A549 (cell line): ENCODE data around the gene MITF. TPM values are rescaled to one million over a fixed set of nuclear protein-coding genes. Genes with fewer than 3 reads are reported as not detected.

Source experiments
- ATAC-seq, 2 experiments: fragments of 200-7000 bp in 1 of 2; fragments of >200 bp in 1 of 2; cut with Nextera tagmentation in 1 of 2; cut with Tn5 transposase in 1 of 2; 3 replicates each; pipeline versions ENCODE4 v1.8.0 to v1.9.1; 2018 to 2020; ENCODE audit warnings: mild to moderate bottlenecking in 1 of 2, moderate library complexity in 1 of 2
- CTCF ChIA-PET: fragments of 300-600 bp; sonication (Branson Sonifier 250); formaldehyde crosslinking; extraction: SDS; loops from one replicate; lab custom pipeline; 2021; ENCODE audit warnings: antibody characterized with exemption, inconsistent platforms; lab: Yijun Ruan, JAX
- POLR2A ChIA-PET: fragments of 350-600 bp; formaldehyde crosslinking; extraction: SDS; loops from one replicate; lab custom pipeline; 2021; ENCODE audit warnings: antibody characterized with exemption, inconsistent platforms; lab: Yijun Ruan, JAX
- DNase-seq, 2 experiments: peaks; one replicate each; pipeline versions ENCODE4 v3.0.0 to v3.0.0-alpha.2; 2011 to 2016; ENCODE audit warnings: low read depth in 1 of 2, low spot score in 1 of 2
- FAIRE-seq: peaks from 2 replicates; lab custom pipeline; 2011; peaks lifted over from hg19 to GRCh38; lab: Jason Lieb, UNC
- H3K27ac ChIP-seq, 2 experiments: fragments of >200 bp; sonication (Bioruptor Twin); formaldehyde crosslinking; 3 replicates each; pipeline ENCODE4 v1.5.1; 2016 to 2017
- H3K4me1 ChIP-seq: fragments of >200 bp; sonication (Bioruptor Twin); formaldehyde crosslinking; 3 replicates; pipeline ENCODE4 v1.6.1; 2016
- H3K4me2 ChIP-seq: fragments of >200 bp; sonication (Bioruptor Twin); formaldehyde crosslinking; 3 replicates; pipeline ENCODE4 v1.6.1; 2016
- H3K4me3 ChIP-seq: fragments of >200 bp; sonication (Bioruptor Twin); formaldehyde crosslinking; 3 replicates; pipeline ENCODE4 v1.5.1; 2016
- H3K9me3 ChIP-seq: fragments of >200 bp; sonication (Bioruptor Twin); formaldehyde crosslinking; 3 replicates; pipeline ENCODE4 v1.6.1; 2016
- CBX8 ChIP-seq: fragments of 200-600 bp; sonication (generic); IDR thresholded peaks from 2 replicates; pipeline ENCODE4 v1.6.1; 2016
- CHD2 ChIP-seq: fragments of 150-350 bp; IDR thresholded peaks from 2 replicates; pipeline ENCODE4 v1.6.1; 2014; ENCODE audit warnings: low read length; ENCODE audit not compliant: partially characterized antibody
- CHD4 ChIP-seq: fragments of 200-600 bp; sonication (generic); IDR thresholded peaks from 2 replicates; pipeline ENCODE4 v1.6.1; 2016; ENCODE audit warnings: antibody characterized with exemption, mild to moderate bottlenecking, borderline replicate concordance
- FOSB ChIP-seq: fragments of 250-450 bp; sonication (Bioruptor Pico); IDR thresholded peaks from 2 replicates; pipeline ENCODE4 v1.5.0; 2020; ENCODE audit warnings: mild to moderate bottlenecking, moderate library complexity
- FOSL2 ChIP-seq, 2 experiments: fragments of 450-650 bp in 1 of 2; fragments of >200 bp in 1 of 2; sonication (Bioruptor Twin) in 1 of 2; formaldehyde crosslinking; IDR thresholded peaks; 2 replicates each; pipeline versions ENCODE4 v1.5.0 to v1.6.1; 2016 to 2020; ENCODE audit warnings: mild to moderate bottlenecking in 1 of 2, moderate library complexity in 1 of 2
- GATA3 ChIP-seq: IDR thresholded peaks from 2 replicates; pipeline ENCODE4 v1.6.1; 2012; ENCODE audit warnings: borderline replicate concordance
- HES2 ChIP-seq: fragments of >200 bp; sonication (Bioruptor Twin); formaldehyde crosslinking; IDR thresholded peaks from 2 replicates; pipeline ENCODE4 v1.6.1; 2016
- HMGXB4 ChIP-seq: fragments of 250-450 bp; sonication (Bioruptor Pico); IDR thresholded peaks from 2 replicates; pipeline ENCODE4 v1.5.0; 2021; ENCODE audit warnings: mild to moderate bottlenecking, moderate library complexity, borderline replicate concordance
- HOXA7 ChIP-seq: fragments of 250-450 bp; sonication (Bioruptor Pico); IDR thresholded peaks from 2 replicates; pipeline ENCODE4 v1.5.0; 2020; ENCODE audit warnings: mild to moderate bottlenecking, moderate library complexity
- JUN ChIP-seq, 2 experiments: fragments of >200 bp; sonication (Bioruptor Twin); formaldehyde crosslinking; IDR thresholded peaks; 2 replicates in 1 of 2; 3 replicates in 1 of 2; pipeline ENCODE4 v1.6.1; 2016 to 2017
- MAFK ChIP-seq: fragments of 450-650 bp; IDR thresholded peaks from 2 replicates; pipeline ENCODE4 v1.6.1; 2014; ENCODE audit not compliant: partially characterized antibody
- MAX ChIP-seq: IDR thresholded peaks from 2 replicates; pipeline ENCODE4 v1.6.1; 2012
- MAZ ChIP-seq: fragments of 150-350 bp; IDR thresholded peaks from 2 replicates; pipeline ENCODE4 v1.6.1; 2014; ENCODE audit warnings: antibody characterized with exemption, low read depth, low read length, borderline replicate concordance
- NFE2L2 ChIP-seq: fragments of 150-350 bp; conservative IDR thresholded peaks from 2 replicates; pipeline ENCODE4 v1.6.1; 2014; ENCODE audit warnings: low read length
- NR3C1 ChIP-seq: fragments of >200 bp; sonication (Bioruptor Twin); formaldehyde crosslinking; IDR thresholded peaks from 3 replicates; pipeline ENCODE4 v1.6.1; 2017
- PHF8 ChIP-seq: fragments of 200-600 bp; sonication (generic); IDR thresholded peaks from 2 replicates; pipeline ENCODE4 v1.6.1; 2016; ENCODE audit warnings: low read depth, mild to moderate bottlenecking, antibody characterized with exemption, moderate library complexity, borderline replicate concordance
- RFX5 ChIP-seq: fragments of 450-650 bp; IDR thresholded peaks from 2 replicates; pipeline ENCODE4 v1.7.1; 2014; ENCODE audit warnings: antibody characterized with exemption, mild to moderate bottlenecking, moderate library complexity
- TFCP2L1 ChIP-seq: fragments of 250-450 bp; sonication (Bioruptor Pico); IDR thresholded peaks from 2 replicates; pipeline ENCODE4 v1.5.0; 2021; ENCODE audit warnings: mild to moderate bottlenecking
- USF2 ChIP-seq: fragments of 450-650 bp; IDR thresholded peaks from 2 replicates; pipeline ENCODE4 v1.6.1; 2014; ENCODE audit warnings: antibody characterized with exemption
- ZFP36 ChIP-seq: fragments of 450-650 bp; IDR thresholded peaks from 2 replicates; pipeline ENCODE4 v1.6.1; 2014; ENCODE audit warnings: borderline replicate concordance; ENCODE audit not compliant: partially characterized antibody
- WGBS: methylation state at CpG from one replicate; pipeline ENCODE4 v1.1.6; 2017; ENCODE audit errors: missing lambda C conversion rate; 5-methylcytosine and 5-hydroxymethylcytosine counted together
- polyA plus RNA-seq, 4 experiments: library from polyadenylated mRNA; depleted of rRNA in 3 of 4; stranded (reverse); fragments of >200 nt; fragmentation: RNase III in 1 of 4; extraction: RNeasy Plus Mini Kit Qiagen cat#74134 plus additional on column Dnase treatment in 1 of 4; gene quantifications; 2 replicates in 3 of 4; 3 replicates in 1 of 4; pipeline ENCODE4 v1.2.3, GENCODE V29; 2011 to 2017

MITF gene
- polyA plus RNA-seq, 2 of the 4 experiments (the other 2 are of a cell fraction), result 14.3 to 15.9 TPM

GRCh38 chr3:69781593-69781992, 42.3 kb downstream of the MITF start (continued):
- no peak for TF ChIP-seq ZFP36

- peak overlapping the region; percentile 87 for H3K4me2 ChIP-seq
- 13% methylated on average over 7 of the region's 7 CpGs for WGBS
- DNase-seq (peak; percentile 60 to 65), ATAC-seq (peak; percentile 96 to 98), FAIRE-seq (no peak)
- H3K4me3 ChIP-seq, result peak overlapping the region; percentile 8; the same call in 1 of the 3 replicates
- ChIA-PET CTCF (interaction anchor here (1.4 to 1.9 kb wide), 2 partner anchors 66 to 93 kb away, joined by 4 to 13 read pairs; no protein-coding TSS in a partner anchor), POLR2A (interaction anchor here (0.6 to 0.8 kb wide), 3 partner anchors 46 to 662 kb away, joined by 3 to 5 read pairs (median 3); partner anchors contain the start of gene MITF)
- H3K9me3 ChIP-seq, result no peaks in the 10 kb centered on the region
- TF ChIP-seq USF2 (peak; percentile 73), MAX (peak; percentile 64), MAFK (no peak), HMGXB4 (CRISPR knock-in tag) (no peak), FOSL2 (IDR thresholded peaks at IDR 0.05) (peak; percentile 22; the same call in 1 of the 2 replicates), FOSL2 (CRISPR knock-in tag; IDR thresholded peaks at IDR 0.05) (peak; percentile 68; the same call in 1 of the 2 replicates)
- H3K4me1 ChIP-seq, result peaks cover 41% of the 10 kb centered on the region
- H3K27ac ChIP-seq, result peak overlapping the region; percentile 66 to 81
These were observed 45.8 kb downstream of the MITF start for GRCh38 chr3:69784954-69785514.

GRCh38 chr3:69785769-69786320, 46.6 kb downstream of the MITF start:
- WGBS, result 76% methylated on average over 3 of the region's 3 CpGs
- TF ChIP-seq HOXA7 (CRISPR knock-in tag), result no peak
- no peak for TF ChIP-seq JUN (IDR thresholded peaks at IDR 0.05)
- no peak for TF ChIP-seq GATA3
- no peak for TF ChIP-seq PHF8
- TF ChIP-seq CHD4, result no peak
- no peak for TF ChIP-seq FOSB (CRISPR knock-in tag)
- no peak for TF ChIP-seq MAZ
- no peak for TF ChIP-seq NFE2L2
- TF ChIP-seq RFX5, result no peak
- TF ChIP-seq NR3C1, result no peak
- DNase-seq (no peak), ATAC-seq (no peak), FAIRE-seq (no peak)
- POLR2A ChIA-PET, result no interaction called here
- CTCF ChIA-PET, result interaction anchor here (1.9 kb wide), 1 partner anchor 94 kb away, joined by 13 read pairs; no protein-coding TSS in a partner anchor
- Histone ChIP-seq H3K27ac (peak overlapping the region; percentile 66 to 81; a peak in 5 of 6 replicates), H3K9me3 (no peaks in the 10 kb centered on the region), H3K4me3 (no peak overlapping the region), H3K4me1 (peaks cover 46% of the 10 kb centered on the region), H3K4me2 (peak overlapping the region; percentile 87)

GRCh38 chr3:69786854-69787253, 47.6 kb downstream of the MITF start:
- FAIRE-seq (no peak), ATAC-seq (no peak), DNase-seq (no peak)
- ChIA-PET CTCF (no interaction called here), POLR2A (no interaction called here)
- H3K4me2 ChIP-seq, result peak overlapping the region; percentile 58
- no peak for TF ChIP-seq CBX8
- no peak for TF ChIP-seq TFCP2L1
- TF ChIP-seq FOSL2 (IDR thresholded peaks at IDR 0.05), result no peak
- no peak for TF ChIP-seq FOSL2 (CRISPR knock-in tag; IDR thresholded peaks at IDR 0.05)
- TF ChIP-seq ZFP36, result no peak
- no peak for TF ChIP-seq HMGXB4 (CRISPR knock-in tag)
- TF ChIP-seq CHD2, result no peak
- TF ChIP-seq MAX, result no peak
- TF ChIP-seq HES2, result no peak
- no peak overlapping the region for H3K4me3 ChIP-seq
- peak overlapping the region; percentile 45 to 50; a peak in 3 of 6 replicates for H3K27ac ChIP-seq
- peaks cover 55% of the 10 kb centered on the region for H3K4me1 ChIP-seq
- no peaks in the 10 kb centered on the region for H3K9me3 ChIP-seq
- WGBS, result 84% methylated on average over 4 of the region's 4 CpGs
